K562 (cell line): ENCODE measurements around the gene COMMD8. TPM values are rescaled to one million over a fixed set of nuclear protein-coding genes. Genes with fewer than 3 reads are reported as not detected.

Source experiments
- ATAC-seq: fragments of 200-7000 bp; cut with Tn5 transposase; 3 replicates; pipeline ENCODE4 v1.9.1; 2020; ENCODE audit warnings: moderate library complexity
- BruUV-seq: library from RNA; stranded (reverse); fragments of 400-500 nt; replicated peaks from 2 replicates; lab custom pipeline; 2021; lab: Mats Ljungman, UMichigan
- CTCF ChIA-PET: fragments of 300-600 bp; formaldehyde crosslinking; extraction: SDS; loops from one replicate; lab custom pipeline; 2021; ENCODE audit warnings: low intra/inter-chr PET ratio; lab: Yijun Ruan, JAX
- POLR2A ChIA-PET: fragments of 300-600, 350-650 bp; sonication (Branson Sonifier 250); formaldehyde crosslinking; extraction: SDS; loops from one replicate; lab custom pipeline; 2021; ENCODE audit warnings: antibody characterized with exemption, inconsistent platforms; lab: Yijun Ruan, JAX
- DNase-seq, 4 experiments: peaks; one replicate each; pipeline versions ENCODE4 v3.0.0 to v3.0.0-alpha.2; 2011 to 2018; ENCODE audit warnings: low spot score in 3 of 4, mixed read lengths in 3 of 4; ENCODE audit errors: extremely low read depth in 1 of 4
- FAIRE-seq: peaks from 2 replicates; lab custom pipeline; 2011; peaks lifted over from hg19 to GRCh38; lab: Jason Lieb, UNC
- H2AFZ ChIP-seq: 2 replicates; pipeline ENCODE4 v1.6.0; 2011; ENCODE audit warnings: low read depth, low read length, control low read depth, inconsistent platforms
- H3K27ac ChIP-seq: fragments of 200-600 bp; 3 replicates; pipeline ENCODE4 v1.8.0; 2011; ENCODE audit warnings: low read depth, mild to moderate bottlenecking, control low read depth, inconsistent platforms, low read length, moderate library complexity, mixed read lengths; ENCODE audit errors: extremely low read depth
- H3K27me3 ChIP-seq, 2 experiments: fragments of 300-600 bp in 1 of 2; 2 replicates in 1 of 2; 3 replicates in 1 of 2; pipeline versions ENCODE4 v1.6.0 to v1.8.0; 2011; ENCODE audit warnings: inconsistent platforms in 2 of 2, low read length in 2 of 2, mild to moderate bottlenecking in 1 of 2, mixed read lengths in 1 of 2, moderate library complexity in 1 of 2; ENCODE audit not compliant: control insufficient read depth in 2 of 2, insufficient read depth in 2 of 2
- H3K36me3 ChIP-seq: fragments of 300-600 bp; 3 replicates; pipeline ENCODE4 v1.8.0; 2011; ENCODE audit warnings: mild to moderate bottlenecking, low read length, inconsistent platforms; ENCODE audit not compliant: control insufficient read depth, insufficient read depth
- H3K4me1 ChIP-seq, 2 experiments: fragments of 200-600 bp in 1 of 2; replicated peaks in 1 of 2; 2 replicates in 1 of 2; 3 replicates in 1 of 2; pipeline versions ENCODE4 v1.5.1 to v1.8.0; 2011; ENCODE audit warnings: inconsistent platforms in 2 of 2, low read length in 2 of 2, mild to moderate bottlenecking in 1 of 2, mixed read lengths in 1 of 2, moderate library complexity in 1 of 2; ENCODE audit not compliant: control insufficient read depth in 2 of 2, insufficient read depth in 2 of 2
- H3K4me2 ChIP-seq: 2 replicates; pipeline ENCODE4 v1.6.1; 2011; ENCODE audit warnings: low read length, control low read depth, inconsistent platforms, mixed read lengths; ENCODE audit not compliant: insufficient read depth
- H3K4me3 ChIP-seq: fragments of 200-600 bp; sonication (generic), shearing (Covaris generic); 2 replicates; pipeline ENCODE4 v1.5.1; 2016; ENCODE audit warnings: control low read depth, inconsistent platforms
- H3K79me2 ChIP-seq: fragments of 200-600 bp; 3 replicates; pipeline ENCODE4 v1.8.0; 2011; ENCODE audit warnings: low read length, inconsistent platforms; ENCODE audit not compliant: control insufficient read depth, insufficient read depth
- H3K9ac ChIP-seq, 2 experiments: 2 replicates each; pipeline versions ENCODE4 v1.6.0 to v1.6.1; 2011; ENCODE audit warnings: low read depth in 2 of 2, low read length in 2 of 2, control low read depth in 1 of 2, inconsistent platforms in 1 of 2, mild to moderate bottlenecking in 1 of 2, mixed read lengths in 1 of 2; ENCODE audit not compliant: insufficient read depth in 1 of 2
- H3K9me1 ChIP-seq: one replicate; pipeline ENCODE4 v1.6.0; 2011; ENCODE audit warnings: inconsistent platforms, mild to moderate bottlenecking, low read length, moderate library complexity; ENCODE audit not compliant: control insufficient read depth, insufficient read depth
- H3K9me3 ChIP-seq: replicated peaks from 2 replicates; pipeline ENCODE4 v1.5.1; 2011; ENCODE audit warnings: low read depth, low read length, inconsistent platforms; ENCODE audit not compliant: control insufficient read depth, insufficient read depth
- H4K20me1 ChIP-seq: replicated peaks from 2 replicates; pipeline ENCODE4 v1.6.1; 2011; ENCODE audit warnings: low read length, inconsistent platforms, mixed read lengths; ENCODE audit not compliant: control insufficient read depth, insufficient read depth
- CREM ChIP-seq: IDR thresholded peaks from 2 replicates; pipeline ENCODE4 v1.6.1; 2014; ENCODE audit warnings: antibody characterized with exemption, low read depth
- IFI16 ChIP-seq: fragments of 250-450 bp; sonication (Bioruptor Pico); IDR thresholded peaks from 2 replicates; pipeline ENCODE4 v2.1.2; 2022; ENCODE audit warnings: mild to moderate bottlenecking, inconsistent platforms
- SMARCA4 ChIP-seq: fragments of 450-650 bp; IDR thresholded peaks from 2 replicates; pipeline ENCODE4 v1.6.1; 2016
- WGBS: fragments of 100-300 bp; shearing (Covaris generic); methylation state at CpG from one replicate; pipeline ENCODE4 v1.1.6; 2016; ENCODE audit warnings: low coverage, mixed read lengths; ENCODE audit not compliant: insufficient coverage; ENCODE audit errors: missing lambda C conversion rate; 5-methylcytosine and 5-hydroxymethylcytosine counted together
- in situ Hi-C: fragments of 300-500 bp; cut with MboI; formaldehyde crosslinking; loops from 4 replicates; pipeline ENCODE4 v1.15.0; 2018; ENCODE audit warnings: inconsistent platforms, mixed read lengths
- intact Hi-C: fragments of 100-400 bp; cut with micrococcal nuclease; formaldehyde crosslinking; loops from 2 replicates; pipeline ENCODE4 v1.14.2; 2022
- polyA plus RNA-seq, 8 experiments: library from polyadenylated mRNA; depleted of rRNA in 4 of 8; stranded (reverse) in 5 of 8; unstranded in 3 of 8; fragments of >200 nt; fragmentation: Nextera tagmentation in 2 of 8; fragmentation: Illumina TruSeq in 1 of 8; extraction: Ambion mirVana in 2 of 8; extraction: Trizol in 1 of 8; gene quantifications; 2 replicates each; pipeline versions ENCODE4 v1.2.1 to v1.2.3, GENCODE V29; 2011 to 2014; ENCODE audit warnings: inconsistent platforms in 1 of 8, missing spikeins in 1 of 8
- total RNA-seq, 7 experiments: library from RNA; depleted of rRNA in 6 of 7; stranded (reverse); fragments of >200 nt in 6 of 7; fragmentation: Illumina TruSeq in 2 of 7; extraction: Trizol in 2 of 7; gene quantifications; 2 replicates each; pipeline versions ENCODE4 v1.2.1 to v1.2.3, GENCODE V29; 2011 to 2021; ENCODE audit warnings: low replicate concordance in 1 of 7
- TF ChIP-seq, protein P1 (sequence below): fragments of 250-450 bp; sonication (Bioruptor Pico); IDR thresholded peaks from 2 replicates; pipeline ENCODE4 v1.6.1; 2021; ENCODE audit warnings: mild to moderate bottlenecking
- TF ChIP-seq, protein P2 (sequence below): sonication (generic); formaldehyde crosslinking; IDR thresholded peaks from 2 replicates; pipeline ENCODE4 v1.8.0; 2023; ENCODE audit warnings: mild to moderate bottlenecking, missing genetic modification reagents
- TF ChIP-seq, protein P3 (sequence below): fragments of 250-450 bp; sonication (Bioruptor Pico); IDR thresholded peaks from 2 replicates; pipeline ENCODE4 v1.9.0; 2021; ENCODE audit warnings: mild to moderate bottlenecking
- TF ChIP-seq, protein P4 (sequence below): fragments of 250-450 bp; sonication (Bioruptor Pico); IDR thresholded peaks from 2 replicates; pipeline ENCODE4 v1.4.0; 2020; ENCODE audit warnings: mild to moderate bottlenecking, moderate library complexity

COMMD8 gene
- total and polyA plus RNA-seq, 9 of the 15 experiments (the other 6 are each of a cell fraction or from before 2014, with no cell fraction given): 7.6 to 41.0 (median 13.1) TPM

DNA sequence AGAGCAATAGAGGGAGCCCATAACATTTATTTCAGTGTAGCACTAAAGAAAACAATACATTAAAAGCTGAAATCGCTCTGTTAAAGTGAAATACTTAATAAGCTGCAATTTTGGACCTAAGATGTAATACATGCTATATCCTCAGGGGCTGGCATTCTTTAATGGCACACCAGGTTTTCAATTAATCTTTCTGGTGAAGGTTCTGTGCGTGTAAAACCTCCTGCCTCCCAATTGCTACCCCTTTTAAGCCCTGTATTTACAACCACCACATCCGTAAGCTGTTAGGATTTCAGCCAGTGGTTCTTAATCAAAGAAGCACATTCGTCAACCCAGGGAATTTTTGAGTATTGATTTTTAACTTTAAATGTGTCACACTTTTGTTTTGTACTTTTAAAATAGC lies 7.6 kb upstream of the COMMD8 start:
- no peaks in the 10 kb centered on the region for H4K20me1 ChIP-seq
- H2AFZ ChIP-seq: no peak overlapping the region
- no peak overlapping the region for H3K4me2 ChIP-seq
- DNase-seq (no peak), FAIRE-seq (no peak), ATAC-seq (no peak)
- H3K9me1 ChIP-seq: no peaks in the 10 kb centered on the region
- BruUV-seq: no TSS peak
- 0% methylated on average over 4 of the region's 4 CpGs for WGBS
- intact Hi-C loops: no loop called here
- H3K36me3 ChIP-seq: no peaks in the 10 kb centered on the region
- no peak overlapping the region for H3K9ac ChIP-seq
- ChIA-PET CTCF (no interaction called here), POLR2A (interaction anchor here (2.0 kb wide), 1 partner anchor 8 kb away, joined by 5 read pairs; the partner anchor contains the start of gene COMMD8)
- in situ Hi-C loops: no loop called here
- H3K27ac ChIP-seq: no peak overlapping the region
- TF ChIP-seq, protein P1, sequence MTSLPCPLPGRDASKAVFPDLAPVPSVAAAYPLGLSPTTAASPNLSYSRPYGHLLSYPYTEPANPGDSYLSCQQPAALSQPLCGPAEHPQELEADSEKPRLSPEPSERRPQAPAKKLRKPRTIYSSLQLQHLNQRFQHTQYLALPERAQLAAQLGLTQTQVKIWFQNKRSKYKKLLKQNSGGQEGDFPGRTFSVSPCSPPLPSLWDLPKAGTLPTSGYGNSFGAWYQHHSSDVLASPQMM (CRISPR knock-in tag): no peak
- TF ChIP-seq, protein P2, sequence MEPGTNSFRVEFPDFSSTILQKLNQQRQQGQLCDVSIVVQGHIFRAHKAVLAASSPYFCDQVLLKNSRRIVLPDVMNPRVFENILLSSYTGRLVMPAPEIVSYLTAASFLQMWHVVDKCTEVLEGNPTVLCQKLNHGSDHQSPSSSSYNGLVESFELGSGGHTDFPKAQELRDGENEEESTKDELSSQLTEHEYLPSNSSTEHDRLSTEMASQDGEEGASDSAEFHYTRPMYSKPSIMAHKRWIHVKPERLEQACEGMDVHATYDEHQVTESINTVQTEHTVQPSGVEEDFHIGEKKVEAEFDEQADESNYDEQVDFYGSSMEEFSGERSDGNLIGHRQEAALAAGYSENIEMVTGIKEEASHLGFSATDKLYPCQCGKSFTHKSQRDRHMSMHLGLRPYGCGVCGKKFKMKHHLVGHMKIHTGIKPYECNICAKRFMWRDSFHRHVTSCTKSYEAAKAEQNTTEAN (CRISPR knock-in tag): no peak
- TF ChIP-seq IFI16 (CRISPR knock-in tag) (no peak), CREM (no peak), SMARCA4 (no peak)
- TF ChIP-seq, protein P3, sequence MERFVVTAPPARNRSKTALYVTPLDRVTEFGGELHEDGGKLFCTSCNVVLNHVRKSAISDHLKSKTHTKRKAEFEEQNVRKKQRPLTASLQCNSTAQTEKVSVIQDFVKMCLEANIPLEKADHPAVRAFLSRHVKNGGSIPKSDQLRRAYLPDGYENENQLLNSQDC (CRISPR knock-in tag): no peak
- TF ChIP-seq, protein P4, sequence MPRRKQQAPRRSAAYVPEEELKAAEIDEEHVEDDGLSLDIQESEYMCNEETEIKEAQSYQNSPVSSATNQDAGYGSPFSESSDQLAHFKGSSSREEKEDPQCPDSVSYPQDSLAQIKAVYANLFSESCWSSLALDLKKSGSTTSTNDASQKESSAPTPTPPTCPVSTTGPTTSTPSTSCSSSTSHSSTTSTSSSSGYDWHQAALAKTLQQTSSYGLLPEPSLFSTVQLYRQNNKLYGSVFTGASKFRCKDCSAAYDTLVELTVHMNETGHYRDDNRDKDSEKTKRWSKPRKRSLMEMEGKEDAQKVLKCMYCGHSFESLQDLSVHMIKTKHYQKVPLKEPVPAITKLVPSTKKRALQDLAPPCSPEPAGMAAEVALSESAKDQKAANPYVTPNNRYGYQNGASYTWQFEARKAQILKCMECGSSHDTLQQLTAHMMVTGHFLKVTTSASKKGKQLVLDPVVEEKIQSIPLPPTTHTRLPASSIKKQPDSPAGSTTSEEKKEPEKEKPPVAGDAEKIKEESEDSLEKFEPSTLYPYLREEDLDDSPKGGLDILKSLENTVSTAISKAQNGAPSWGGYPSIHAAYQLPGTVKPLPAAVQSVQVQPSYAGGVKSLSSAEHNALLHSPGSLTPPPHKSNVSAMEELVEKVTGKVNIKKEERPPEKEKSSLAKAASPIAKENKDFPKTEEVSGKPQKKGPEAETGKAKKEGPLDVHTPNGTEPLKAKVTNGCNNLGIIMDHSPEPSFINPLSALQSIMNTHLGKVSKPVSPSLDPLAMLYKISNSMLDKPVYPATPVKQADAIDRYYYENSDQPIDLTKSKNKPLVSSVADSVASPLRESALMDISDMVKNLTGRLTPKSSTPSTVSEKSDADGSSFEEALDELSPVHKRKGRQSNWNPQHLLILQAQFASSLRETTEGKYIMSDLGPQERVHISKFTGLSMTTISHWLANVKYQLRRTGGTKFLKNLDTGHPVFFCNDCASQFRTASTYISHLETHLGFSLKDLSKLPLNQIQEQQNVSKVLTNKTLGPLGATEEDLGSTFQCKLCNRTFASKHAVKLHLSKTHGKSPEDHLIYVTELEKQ: no peak
- no peaks in the 10 kb centered on the region for H3K4me1 ChIP-seq
- no peak overlapping the region for H3K4me3 ChIP-seq
- H3K27me3 ChIP-seq: peaks cover 3 to 7% of the 10 kb centered on the region in 2 experiments; a peak in 3 of 5 replicates
- H3K79me2 ChIP-seq: no peaks in the 10 kb centered on the region
- H3K9me3 ChIP-seq: no peaks in the 10 kb centered on the region
